ENCODE data around the gene ASCL5.
A peak's percentile ranks its signal among the peaks of the same experiment; 100 is the strongest.
"Not testable (repeated sequence)": the region's sequence is repeated elsewhere in the genome, so short reads cannot be mapped to it uniquely, and the experiment has no call there.

ASCL5 gene

GRCh38 chr1:201126832-201127754 is at the start of gene ASCL5:
Gene ASCL5, minus strand, starts transcription at chr1:201127184. Its CDS starts 11,812 bp downstream, at chr1:201115372.
- DNase-seq (ENCODE audit: low read depth): no peak

- DNase-seq (ENCODE audit: low read depth): no peak
These were observed 49.0 kb upstream of the ASCL5 start for GRCh38 chr1:201175820-201176500.

GRCh38 chr1:201173736-201174135 is 46.8 kb upstream of the ASCL5 start:
- DNase-seq (ENCODE audit: low read depth): no peak

- DNase-seq (ENCODE audit: low read depth): no peak
These were observed 46.1 kb upstream of the ASCL5 start for GRCh38 chr1:201172999-201173610.

GRCh38 chr1:201172326-201172725 is 45.3 kb upstream of the ASCL5 start:
- DNase-seq (ENCODE audit: low read depth): no peak

GRCh38 chr1:201171063-201172036 is 44.4 kb upstream of the ASCL5 start:
- DNase-seq (ENCODE audit: low read depth): peak; percentile 10

GRCh38 chr1:201170533-201171062 is 43.6 kb upstream of the ASCL5 start:
- DNase-seq (ENCODE audit: low read depth): peak; percentile 61

GRCh38 chr1:201169971-201170532 is 43.1 kb upstream of the ASCL5 start:
- DNase-seq (ENCODE audit: low read depth): no peak

- no peak for DNase-seq (ENCODE audit: low read depth)
These were observed 42.2 kb upstream of the ASCL5 start for GRCh38 chr1:201169203-201169602.

GRCh38 chr1:201167041-201167991 is 40.3 kb upstream of the ASCL5 start:
- no peak for DNase-seq (ENCODE audit: low read depth)

GRCh38 chr1:201164645-201165044 is 37.7 kb upstream of the ASCL5 start:
- DNase-seq (ENCODE audit: low read depth): no peak

GRCh38 chr1:201163707-201164106 is 36.7 kb upstream of the ASCL5 start:
- DNase-seq (ENCODE audit: low read depth): no peak

- DNase-seq (ENCODE audit: low read depth): not testable (repeated sequence)
These were observed 36.1 kb upstream of the ASCL5 start for GRCh38 chr1:201163036-201163435.

- no peak for DNase-seq (ENCODE audit: low read depth)
These were observed 31.0 kb upstream of the ASCL5 start for GRCh38 chr1:201157949-201158348.

- DNase-seq (ENCODE audit: low read depth): no peak
These were observed 29.8 kb upstream of the ASCL5 start for GRCh38 chr1:201156819-201157218.

GRCh38 chr1:201156346-201156745 is 29.4 kb upstream of the ASCL5 start:
- no peak for DNase-seq (ENCODE audit: low read depth)

- DNase-seq (ENCODE audit: low read depth): no peak
These were observed 28.4 kb upstream of the ASCL5 start for GRCh38 chr1:201155354-201155753.

- peak; percentile 96 for DNase-seq (ENCODE audit: low read depth)
These were observed 27.6 kb upstream of the ASCL5 start, which contains the start of gene TMEM9 for GRCh38 chr1:201154389-201155165. Gene TMEM9, minus strand, starts transcription at chr1:201154474. Its CDS starts 551 bp downstream, at chr1:201153923.
